ENCODE measurements around the gene BEND6. TPM values are rescaled to one million over a fixed set of nuclear protein-coding genes. Genes with fewer than 3 reads are reported as not detected.
A peak's percentile ranks its signal among the peaks of the same experiment; 100 is the strongest.

The BEND6 gene
- total RNA-seq, 1 donor from 2014 or later = not detected

GRCh38 chr6:57013521-57013926 is 58.6 kb downstream of the BEND6 start:
- POLR2A ChIA-PET = no interaction called here
- ATAC-seq (ENCODE audit: low read depth) = no peak
- Mint-ChIP-seq H3K4me3 (no peak overlapping the region), H3K27me3 (peaks cover 12% of the 10 kb centered on the region), H3K4me1 (no peaks in the 10 kb centered on the region), H3K9me3 (no peaks in the 10 kb centered on the region), H3K27ac (no peak overlapping the region), H3K36me3 (ENCODE audit: low read depth) (no peaks in the 10 kb centered on the region)
- intact Hi-C loops (cut with micrococcal nuclease) = no loop called here
- CTCF ChIA-PET = interaction anchor here (1.1 kb wide), 1 partner anchor 27 kb away, joined by 3 read pairs; no protein-coding TSS in a partner anchor
- no peak for TF ChIP-seq CTCF (IDR thresholded peaks at IDR 0.05)
- DNase-seq = no peak

GRCh38 chr6:57017069-57017468 is 62.2 kb downstream of the BEND6 start:
- POLR2A ChIA-PET = no interaction called here
- TF ChIP-seq CTCF (IDR thresholded peaks at IDR 0.05) = no peak
- no peak for ATAC-seq (ENCODE audit: low read depth)
- CTCF ChIA-PET = no interaction called here
- no peaks in the 10 kb centered on the region for H3K4me1 Mint-ChIP-seq
- no peaks in the 10 kb centered on the region for H3K36me3 Mint-ChIP-seq (ENCODE audit: low read depth)
- no peak overlapping the region for H3K27ac Mint-ChIP-seq
- DNase-seq = no peak
- H3K9me3 Mint-ChIP-seq = no peaks in the 10 kb centered on the region
- no peak overlapping the region for H3K4me3 Mint-ChIP-seq
- intact Hi-C loops (cut with micrococcal nuclease) = no loop called here
- H3K27me3 Mint-ChIP-seq = peaks cover 8% of the 10 kb centered on the region

- H3K27ac Mint-ChIP-seq = no peak overlapping the region
- H3K4me1 Mint-ChIP-seq = no peaks in the 10 kb centered on the region
- POLR2A ChIA-PET = no interaction called here
- CTCF ChIA-PET = interaction anchor here (0.7 kb wide), 1 partner anchor 27 kb away, joined by 3 read pairs; no protein-coding TSS in a partner anchor
- no peak for DNase-seq
- H3K36me3 Mint-ChIP-seq (ENCODE audit: low read depth) = no peaks in the 10 kb centered on the region
- intact Hi-C loops (cut with micrococcal nuclease) = no loop called here
- H3K9me3 Mint-ChIP-seq = no peaks in the 10 kb centered on the region
- ATAC-seq (ENCODE audit: low read depth) = no peak
- peaks cover 7% of the 10 kb centered on the region for H3K27me3 Mint-ChIP-seq
- no peak overlapping the region for H3K4me3 Mint-ChIP-seq
- TF ChIP-seq CTCF (IDR thresholded peaks at IDR 0.05) = no peak
Measured at GRCh38 chr6:57017841-57018240, 62.9 kb downstream of the BEND6 start.

- Mint-ChIP-seq H3K4me1 (no peaks in the 10 kb centered on the region), H3K9me3 (peaks cover 7% of the 10 kb centered on the region), H3K36me3 (ENCODE audit: low read depth) (no peaks in the 10 kb centered on the region), H3K4me3 (no peak overlapping the region), H3K27ac (no peak overlapping the region), H3K27me3 (peaks cover 3% of the 10 kb centered on the region)
- ChIA-PET POLR2A (no interaction called here), CTCF (interaction anchor here (1.4 kb wide), 1 partner anchor 8 kb away, joined by 3 read pairs; no protein-coding TSS in a partner anchor)
- DNase-seq (no peak), ATAC-seq (ENCODE audit: low read depth) (no peak)
- TF ChIP-seq CTCF (IDR thresholded peaks at IDR 0.05) = no peak
- intact Hi-C loops (cut with micrococcal nuclease) = no loop called here
Measured at GRCh38 chr6:57019434-57019833, 64.5 kb downstream of the BEND6 start.

- ATAC-seq (ENCODE audit: low read depth) (peak; percentile 40), DNase-seq (no peak)
- no peaks in the 10 kb centered on the region for H3K4me1 Mint-ChIP-seq
- peaks cover 9% of the 10 kb centered on the region for H3K36me3 Mint-ChIP-seq (ENCODE audit: low read depth)
- H3K27ac Mint-ChIP-seq = no peak overlapping the region
- no peak overlapping the region for H3K4me3 Mint-ChIP-seq
- CTCF ChIA-PET = interaction anchor here (0.7 to 1.0 kb wide), 2 partner anchors 117 to 155 kb away, joined by 3 to 5 read pairs; no protein-coding TSS in a partner anchor
- peaks cover 3% of the 10 kb centered on the region for H3K27me3 Mint-ChIP-seq
- POLR2A ChIA-PET = no interaction called here
- no peak for TF ChIP-seq CTCF (IDR thresholded peaks at IDR 0.05)
- peaks cover 20% of the 10 kb centered on the region for H3K9me3 Mint-ChIP-seq
- intact Hi-C loops (cut with micrococcal nuclease) = loop anchor here (1.0 to 2.0 kb wide), 3 partner anchors 117 to 662 kb away; partner anchors contain the start of gene PRIM2
Measured at GRCh38 chr6:57021086-57021720, 66.3 kb downstream of the BEND6 start.

Data from activated B cell treated with CpG ODN at 0.5 μM for 24 hours (primary cell).